Thyroid gland (tissue), 4 donors: ENCODE measurements around the gene ITLN2.

Experiments used
- CTCF ChIP-seq, 6 experiments: fragments of 200-600 bp in 3 of 6; fragments of 450-650 bp in 3 of 6; sonication (generic) in 3 of 6; IDR thresholded peaks; one replicate each; pipeline ENCODE4 v1.5.1; 2016 to 2019; ENCODE audit warnings: antibody characterized with exemption in 6 of 6, mild to moderate bottlenecking in 2 of 6, inconsistent platforms in 1 of 6, moderate library complexity in 1 of 6
- POLR2A ChIP-seq, 2 donors: fragments of 450-650 bp; IDR thresholded peaks; one replicate each; pipeline ENCODE4 v1.6.1; 2017; ENCODE audit warnings: antibody characterized with exemption in 2 of 2, mild to moderate bottlenecking in 2 of 2, moderate library complexity in 1 of 2

DNA sequence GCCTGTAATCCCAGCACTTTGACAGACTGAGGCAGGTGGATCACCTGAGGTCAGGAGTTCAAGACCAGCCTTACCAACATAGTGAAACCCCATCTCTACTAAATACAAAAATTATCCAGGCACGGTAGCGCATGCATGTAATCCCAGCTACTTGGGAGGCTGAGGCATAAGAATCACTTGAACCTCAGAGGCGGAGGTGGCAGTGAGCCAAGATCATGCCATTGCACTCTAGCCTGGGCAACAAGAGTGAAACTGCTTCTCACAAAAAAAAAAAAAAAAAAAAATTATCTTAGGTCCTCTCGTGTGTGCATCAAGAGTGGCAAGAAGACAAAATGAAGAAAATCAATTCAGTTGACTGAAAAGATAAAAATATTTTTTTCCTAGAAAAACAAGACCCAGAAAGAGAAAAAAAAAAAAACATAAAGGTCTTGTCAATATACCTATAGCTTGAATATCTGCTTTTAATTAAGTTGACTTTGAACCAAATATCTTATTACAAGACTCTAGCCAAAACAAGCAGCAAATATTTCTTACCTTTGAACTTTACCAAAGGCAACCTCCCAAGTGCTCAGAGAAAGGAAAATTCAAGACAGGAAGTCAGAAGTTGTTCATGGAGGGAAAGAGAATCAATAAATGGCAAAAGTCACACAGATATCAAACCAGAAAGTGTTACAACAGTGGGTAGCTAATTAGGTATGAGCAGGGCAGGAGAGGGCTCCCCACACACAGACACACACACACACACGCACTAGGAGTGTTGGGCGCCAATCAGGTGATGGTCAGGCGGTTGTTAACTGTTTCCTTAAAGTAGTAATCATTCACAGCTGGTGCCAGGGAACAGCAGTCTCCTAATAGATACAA lies 29.6 kb downstream of the ITLN2 start:
- TF ChIP-seq CTCF (IDR thresholded peaks at IDR 0.05) (no peak), POLR2A (IDR thresholded peaks at IDR 0.05) (no peak)
